Measurements from ENCODE around the gene USP24.
"Not testable (repeated sequence)": the region's sequence is repeated elsewhere in the genome, so short reads cannot be mapped to it uniquely, and the experiment has no call there.

Gene USP24

DNA sequence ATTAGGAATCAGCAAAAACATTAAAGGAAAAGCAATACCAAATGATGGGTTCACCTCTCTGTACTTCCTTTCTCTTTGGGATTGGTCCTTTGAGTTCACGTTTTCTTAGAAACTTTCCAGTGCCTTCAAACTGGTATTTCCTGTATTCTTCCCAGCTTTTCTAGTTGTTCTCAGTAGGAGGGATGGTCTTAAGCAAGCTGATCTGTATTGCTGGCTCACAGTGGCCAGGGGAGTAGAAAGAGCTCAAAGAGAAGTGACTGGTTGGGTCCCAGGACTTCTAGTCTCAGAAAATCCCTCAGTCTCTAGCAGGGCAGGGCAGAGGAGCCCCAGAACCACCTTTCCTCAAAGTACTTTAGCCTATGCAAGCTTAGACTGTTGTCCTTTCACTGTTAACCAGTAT is 10.1 kb upstream of the USP24 start:
- FAIRE-seq, result no peak

DNA sequence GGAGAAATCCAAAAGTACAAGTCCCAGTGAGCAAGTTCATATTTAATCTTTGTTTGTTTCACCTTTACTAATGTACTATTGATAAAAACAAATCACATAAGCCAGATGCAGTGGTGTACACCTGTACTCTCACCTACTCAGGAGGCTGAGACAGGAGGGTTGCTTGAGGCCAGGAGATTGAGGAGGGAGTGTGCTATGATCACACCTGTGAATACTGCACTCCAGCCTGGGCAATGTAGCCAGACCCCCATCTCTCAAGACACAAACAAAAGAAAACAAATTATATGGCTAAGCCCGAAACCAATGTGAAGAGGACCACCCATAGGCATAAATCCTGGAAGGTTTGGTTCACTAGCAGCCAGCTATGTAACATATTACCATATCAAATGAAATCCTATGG is 9.6 kb upstream of the USP24 start:
- FAIRE-seq, result no peak

DNA sequence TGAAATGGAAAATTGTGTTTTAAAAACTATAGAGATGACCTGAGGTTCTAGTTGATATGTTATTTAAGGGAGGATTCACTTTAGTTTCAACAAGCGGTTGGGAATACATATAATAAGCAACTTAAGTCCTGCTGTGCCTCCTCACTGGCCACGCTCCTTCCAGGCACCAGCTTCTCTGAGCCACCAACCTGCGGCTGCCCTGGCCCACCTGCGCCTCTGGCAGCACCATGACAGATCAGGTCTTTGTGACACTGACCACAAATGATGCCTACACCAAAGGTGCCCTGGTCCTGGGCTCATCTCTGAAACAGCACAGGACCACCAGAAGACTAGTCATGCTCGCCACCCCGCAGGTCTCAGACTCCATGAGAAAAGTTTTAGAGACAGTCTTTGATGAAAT is 7.0 kb upstream of the USP24 start:
- no peak for FAIRE-seq

DNA sequence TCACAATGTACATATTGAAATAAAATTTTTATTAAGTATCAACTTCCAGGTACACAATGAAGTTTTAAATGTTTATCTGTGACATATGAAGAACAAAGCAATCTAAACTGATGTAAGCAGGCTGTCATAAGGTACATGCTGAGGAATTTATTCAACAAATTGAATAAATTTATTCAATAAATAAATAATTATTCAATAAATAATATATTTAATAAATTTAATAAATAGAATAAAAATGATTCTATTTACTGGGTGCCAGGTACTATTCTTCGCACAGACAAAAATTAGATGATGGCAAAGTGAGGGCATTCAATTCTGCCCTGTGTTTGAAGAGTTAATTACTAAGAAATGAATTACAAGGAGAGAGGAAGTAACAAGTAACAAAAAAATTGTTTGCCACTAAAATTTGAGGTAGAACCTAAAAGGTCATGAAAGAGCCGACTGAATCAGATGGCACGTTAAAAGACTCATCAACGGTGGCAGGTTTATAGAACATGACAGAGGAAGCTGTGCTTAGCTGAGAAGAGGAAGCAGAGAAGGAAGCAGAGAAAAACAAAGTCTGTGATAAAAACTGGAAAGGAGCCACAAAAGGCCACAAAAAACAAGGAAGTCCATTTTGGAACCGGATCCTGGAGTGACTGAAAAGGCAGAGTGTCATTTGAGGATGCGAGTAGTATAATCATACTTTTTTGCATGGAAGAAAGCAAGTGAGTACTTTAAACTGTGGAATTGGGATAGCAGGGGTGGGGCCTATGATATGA is 2.2 kb upstream of the USP24 start:
- FAIRE-seq, result no peak

DNA sequence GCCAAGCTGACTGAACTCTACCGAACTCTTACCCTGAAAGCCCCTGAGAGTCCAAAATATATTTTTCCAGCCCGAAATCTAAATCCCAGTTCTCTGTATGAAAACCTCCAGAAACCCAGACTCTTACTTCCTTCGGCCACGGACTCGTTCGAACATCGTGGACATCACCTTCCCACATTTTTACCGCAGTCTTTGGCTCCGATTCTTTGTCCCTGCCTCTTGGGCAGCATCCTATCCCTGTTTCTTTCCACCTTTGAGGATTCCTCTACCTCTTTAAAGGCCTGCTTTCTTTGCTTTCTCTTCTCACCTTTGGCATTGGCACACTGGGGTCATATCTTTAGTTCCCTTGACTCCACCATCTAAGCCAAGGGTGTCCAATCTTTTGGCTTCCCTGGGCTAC is 932 bp upstream of the USP24 start:
- no peak for FAIRE-seq

DNA sequence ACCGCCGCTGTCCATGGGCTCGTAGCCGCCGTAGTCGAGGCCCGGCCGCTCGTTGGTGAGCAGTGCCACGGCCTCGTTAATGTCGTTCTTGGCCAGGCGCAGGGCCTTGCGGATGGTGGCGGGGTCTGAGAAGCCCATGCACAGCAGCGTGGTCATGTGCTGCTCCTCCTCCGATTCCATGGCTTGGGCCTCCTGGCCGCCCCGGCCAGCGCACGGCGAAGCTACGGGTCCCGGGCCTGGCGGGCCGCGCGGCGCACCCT is 300 bp downstream of the USP24 start:
- no peak for FAIRE-seq

DNA sequence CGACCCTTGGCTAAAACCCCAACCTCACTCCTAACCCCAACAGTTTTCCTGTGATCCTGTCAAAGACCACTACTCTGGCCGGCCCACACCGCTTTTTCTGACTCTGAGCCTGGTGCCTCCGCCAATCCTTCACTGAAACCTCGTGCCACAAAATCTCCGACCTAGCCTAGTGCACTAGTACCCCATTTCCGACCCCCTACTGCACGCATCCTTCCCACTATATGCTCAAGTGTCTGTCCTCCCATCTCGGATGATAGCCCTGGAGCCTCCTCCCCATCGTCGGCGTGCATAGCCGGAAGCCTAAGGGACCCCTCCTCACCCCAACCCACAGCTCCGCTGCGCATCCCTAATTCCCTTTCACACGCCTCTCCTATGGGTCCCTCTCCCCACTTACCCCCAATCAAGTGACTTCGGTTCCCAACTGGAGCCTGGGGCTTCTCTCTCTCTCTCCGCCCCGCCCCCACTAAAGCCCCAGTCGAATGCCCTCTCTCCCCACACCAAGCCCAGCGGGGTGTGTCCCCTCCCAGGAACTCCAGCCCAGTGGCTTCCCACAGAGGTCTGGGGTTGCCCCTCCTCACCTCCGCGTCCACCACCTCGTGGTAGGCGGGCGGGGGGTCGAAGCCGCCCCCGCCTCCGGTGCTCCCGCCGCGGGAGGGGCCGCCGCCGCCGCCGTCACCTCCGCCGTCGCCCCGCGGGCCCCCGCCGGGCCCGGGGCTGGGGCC is 791 bp downstream of the USP24 start:
- no peak for FAIRE-seq

DNA sequence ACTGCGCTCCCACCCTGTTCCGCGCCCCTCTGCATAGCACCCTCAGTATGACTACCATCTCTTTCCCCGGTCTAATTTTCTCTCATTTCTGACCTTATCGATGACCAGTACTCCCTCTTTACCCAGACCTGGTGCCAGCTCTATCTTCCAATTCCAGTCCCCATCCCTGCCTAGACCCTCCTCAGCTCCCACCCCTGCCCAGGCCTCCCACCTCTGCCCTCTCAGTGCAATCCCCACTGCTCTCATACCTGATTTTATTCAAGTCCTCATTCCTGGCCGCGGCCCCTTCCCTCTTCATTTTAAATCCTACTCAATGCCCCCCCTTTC is 1.3 kb downstream of the USP24 start:
- FAIRE-seq, result no peak

DNA sequence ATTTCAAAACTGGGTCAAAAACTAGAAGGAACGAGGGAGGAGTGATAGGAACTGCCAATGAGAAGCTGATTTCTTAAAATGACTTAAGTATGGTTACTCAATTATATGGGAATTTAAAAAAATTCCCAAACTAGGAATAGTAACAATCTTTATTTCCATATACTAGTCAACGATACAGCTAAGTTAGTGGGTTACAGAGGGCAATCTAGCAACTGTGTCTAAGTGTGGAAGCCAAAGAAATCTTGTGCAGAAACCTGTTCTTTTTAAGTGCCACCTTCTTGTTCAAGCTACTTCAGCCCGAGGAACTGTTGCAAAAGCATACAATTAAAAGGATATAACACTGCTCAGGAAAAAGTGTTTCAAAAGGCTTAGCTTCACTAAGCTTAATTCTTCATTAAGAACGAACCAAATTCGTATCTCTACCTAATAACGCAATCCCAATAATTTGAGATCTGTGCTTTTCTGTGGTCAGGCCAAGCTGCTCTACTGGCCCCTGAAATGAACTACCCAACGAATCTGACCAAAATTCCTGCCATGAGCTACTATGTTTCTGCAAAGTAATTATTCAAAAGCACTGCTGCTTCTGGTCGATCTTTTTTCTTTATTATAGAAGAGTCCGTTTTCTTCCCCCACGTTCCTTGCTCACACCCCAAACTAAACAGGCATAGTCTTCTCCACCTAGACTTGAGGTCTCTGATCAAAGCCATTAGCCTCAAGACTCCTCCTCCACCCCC is 1.8 kb downstream of the USP24 start:
- FAIRE-seq, result no peak

DNA sequence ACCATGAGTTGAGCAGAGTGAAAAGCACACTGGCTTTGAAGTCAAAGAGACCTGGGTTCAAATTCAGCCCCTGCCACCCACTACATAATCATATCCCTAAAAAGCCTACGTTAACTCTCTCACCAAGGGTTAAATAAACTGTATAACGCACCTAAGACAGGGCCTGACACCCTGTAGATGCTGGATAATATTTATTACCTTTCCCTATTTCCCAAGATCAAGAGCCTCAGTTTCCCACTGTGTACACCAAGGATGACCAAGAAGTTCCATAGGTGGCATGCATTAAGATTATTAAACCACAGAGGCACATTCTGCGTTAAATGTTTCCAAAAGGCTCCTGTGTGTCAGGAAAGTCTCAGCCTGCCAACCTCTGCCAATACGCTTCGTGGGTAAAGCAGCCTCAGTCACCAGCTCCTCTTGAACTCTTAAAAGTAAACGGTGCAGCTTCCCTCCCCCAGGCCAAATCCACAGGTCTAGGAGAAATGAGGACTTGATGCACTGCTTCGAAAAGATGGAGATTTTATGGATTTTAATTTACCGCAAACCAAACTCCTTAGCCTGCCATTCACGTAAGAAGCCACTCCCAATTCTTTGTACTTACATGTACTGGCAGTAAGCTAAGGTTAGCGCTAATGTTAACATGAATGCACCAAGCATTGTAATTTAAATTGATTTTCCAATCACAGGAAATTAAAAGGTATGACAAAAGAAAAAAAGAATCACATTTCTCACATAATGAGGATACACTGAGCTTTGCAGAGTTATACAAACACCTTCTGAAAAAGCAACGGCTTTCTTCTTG is 2.6 kb downstream of the USP24 start:
- no peak for FAIRE-seq

DNA sequence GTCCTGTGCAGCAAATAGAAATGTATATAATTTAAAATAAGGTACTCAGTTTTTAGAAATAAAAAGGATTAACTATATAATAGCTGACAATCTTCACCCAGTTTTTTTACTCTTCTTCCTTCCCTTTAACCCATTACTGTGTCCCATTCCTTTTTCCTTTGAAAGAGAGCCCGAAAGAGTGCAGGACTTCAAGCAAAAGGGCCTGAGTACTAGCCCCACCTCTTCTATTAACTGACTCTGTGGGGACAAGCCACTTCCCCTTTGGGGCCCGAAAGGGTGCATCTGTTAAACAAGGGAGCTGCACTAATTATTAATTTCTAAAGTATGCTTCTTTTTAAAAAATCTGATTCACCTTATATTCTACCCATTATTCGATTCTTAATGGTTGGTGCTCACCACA is 3.3 kb downstream of the USP24 start:
- FAIRE-seq, result no peak

DNA sequence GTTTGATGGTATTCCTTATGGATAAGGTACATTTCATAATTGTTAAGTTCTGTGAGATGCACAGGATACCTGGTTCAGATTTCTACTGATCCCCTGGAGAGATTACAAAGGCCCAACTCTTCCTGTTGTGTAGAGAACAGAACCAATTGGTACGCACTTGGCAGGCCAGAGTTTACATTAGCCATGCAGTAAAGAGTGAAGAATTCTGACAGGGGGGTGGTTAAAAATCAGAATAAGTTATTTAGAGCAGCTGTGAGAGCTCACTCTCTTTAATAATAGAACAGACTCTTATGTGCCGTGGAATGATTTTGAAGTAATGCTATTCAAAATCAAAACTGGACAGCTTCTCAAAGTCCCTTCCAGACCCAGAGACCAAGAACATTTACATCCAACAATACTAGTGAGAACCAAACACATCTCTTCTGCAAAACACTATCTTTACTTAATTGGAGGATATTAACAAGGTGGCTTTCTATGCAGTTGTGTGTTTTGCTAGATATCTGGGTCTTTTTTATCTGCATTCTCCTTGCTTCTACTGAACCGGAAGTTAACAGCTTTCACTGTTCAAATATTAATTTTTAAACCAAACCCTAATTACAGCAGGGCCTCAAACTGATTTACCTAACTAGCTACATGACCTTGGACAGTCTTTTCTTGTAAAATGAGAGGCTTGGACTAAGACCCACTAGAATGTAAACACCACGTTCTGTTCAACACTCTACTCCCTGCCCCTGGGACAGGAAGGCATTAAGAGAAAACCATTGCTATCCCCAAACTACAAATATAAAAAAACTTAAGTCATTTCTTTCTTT is 4.0 kb downstream of the USP24 start:
- no peak for FAIRE-seq

DNA sequence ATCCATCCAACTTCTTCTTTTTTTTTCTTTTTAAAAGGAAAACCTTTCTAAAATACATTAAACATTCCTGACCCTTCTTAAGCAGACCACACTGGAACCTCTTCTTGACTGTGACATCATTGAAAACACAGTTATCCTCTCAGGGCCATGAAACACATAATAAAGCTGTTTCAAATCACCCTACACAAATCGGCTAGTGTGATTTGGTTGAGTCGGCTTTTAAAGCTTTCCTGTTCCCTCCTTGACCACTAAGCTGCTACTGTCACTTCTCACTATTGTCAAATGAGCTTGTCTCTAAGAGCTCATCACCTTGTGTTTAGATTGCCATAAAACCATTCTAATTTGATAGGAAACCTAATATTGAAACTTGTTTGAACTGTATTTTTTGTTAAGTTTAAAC is 5.9 kb downstream of the USP24 start:
- no peak for FAIRE-seq

DNA sequence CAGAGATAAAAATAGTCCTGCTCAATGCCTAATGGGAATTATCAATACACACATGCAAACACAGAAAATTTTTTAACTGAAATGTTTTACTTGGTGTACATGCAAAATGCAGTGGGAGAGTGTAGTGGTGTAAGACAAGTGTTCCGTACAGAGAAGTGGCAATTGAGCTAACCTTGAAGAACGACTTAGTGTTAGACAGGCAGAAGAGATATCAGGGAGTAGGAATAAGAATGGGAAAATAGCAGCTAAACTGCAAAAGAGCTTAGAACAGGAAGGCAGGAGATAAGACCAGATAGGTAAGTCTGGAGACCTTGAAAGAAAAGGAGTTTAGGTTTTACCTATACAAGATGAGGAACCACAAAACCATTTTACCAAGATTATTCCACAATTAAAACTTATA is 9.0 kb downstream of the USP24 start:
- FAIRE-seq, result no peak

DNA sequence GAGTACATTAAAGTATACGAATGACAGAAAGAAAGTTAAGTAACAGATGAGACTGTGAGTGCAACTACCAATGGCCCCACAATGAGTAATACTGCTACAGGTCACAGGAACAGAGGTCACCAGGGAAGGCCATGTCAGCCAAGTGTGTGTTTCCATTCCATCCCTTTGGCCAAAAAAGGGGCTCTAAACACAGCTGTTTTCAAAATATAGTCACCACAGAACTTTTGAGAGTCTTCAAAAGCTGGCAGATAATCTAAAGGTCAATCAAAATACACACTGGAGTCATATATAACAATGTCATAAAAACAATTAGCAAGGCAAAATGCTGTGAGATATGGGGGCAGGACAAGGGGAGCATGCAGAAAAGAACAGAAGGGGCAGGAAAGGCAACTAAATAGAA is 10.2 kb downstream of the USP24 start:
- no peak for FAIRE-seq

DNA sequence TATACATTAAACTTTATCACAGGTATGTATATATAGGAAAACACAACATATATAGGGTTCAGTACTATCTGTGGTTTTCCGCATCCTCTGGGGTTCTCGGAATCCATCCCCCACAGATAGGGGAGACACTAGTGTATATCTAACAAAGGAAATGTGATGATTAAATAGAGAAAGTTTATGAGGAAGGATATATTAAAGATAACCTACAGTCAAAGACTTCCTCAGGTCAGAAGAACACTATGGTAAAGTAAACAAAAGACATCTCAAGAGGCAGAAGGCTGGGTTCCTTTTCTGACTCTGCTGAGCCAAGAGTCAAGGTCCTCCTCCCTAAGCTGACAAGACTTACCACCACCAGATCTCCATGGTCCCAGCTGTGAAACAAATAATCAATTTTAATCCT is 12.1 kb downstream of the USP24 start:
- FAIRE-seq, result no peak

DNA sequence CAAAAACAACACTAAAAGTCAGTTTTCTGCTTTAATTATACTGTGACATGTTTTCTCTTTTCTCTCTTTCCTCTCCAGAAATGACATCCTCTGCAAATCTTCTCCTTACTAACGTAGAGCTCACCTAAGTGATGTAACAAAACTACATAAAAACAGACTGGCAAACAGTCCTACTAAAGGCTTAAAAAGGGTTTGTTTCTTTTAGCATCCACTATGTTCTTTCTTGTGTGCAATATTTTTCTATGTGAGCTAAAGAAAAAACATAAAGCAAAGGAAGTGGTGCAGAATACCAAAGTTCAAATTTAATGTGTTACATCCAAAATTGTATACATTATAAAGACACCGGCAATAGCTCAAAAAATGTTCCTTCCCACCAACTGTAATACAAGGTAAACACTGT is 14.5 kb downstream of the USP24 start:
- FAIRE-seq, result no peak

DNA sequence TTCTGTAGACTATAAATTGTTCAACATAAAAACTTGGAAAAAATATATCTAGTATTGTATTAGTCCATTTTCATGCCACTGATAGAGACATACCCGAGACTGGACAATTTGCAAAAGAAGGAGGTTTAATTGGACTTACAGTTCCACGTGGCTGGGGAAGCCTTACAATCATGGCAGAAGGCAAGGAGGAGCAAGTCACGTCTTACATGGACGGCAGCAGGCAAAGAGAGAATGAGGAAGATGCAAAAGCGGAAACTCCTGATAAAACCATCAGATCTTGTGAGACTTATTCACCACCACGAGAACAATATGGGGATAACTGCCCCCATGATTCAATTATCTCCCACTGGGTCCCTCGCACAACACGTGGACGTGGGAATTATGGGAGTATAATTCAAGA is 15.4 kb downstream of the USP24 start:
- FAIRE-seq, result not testable (repeated sequence)

DNA sequence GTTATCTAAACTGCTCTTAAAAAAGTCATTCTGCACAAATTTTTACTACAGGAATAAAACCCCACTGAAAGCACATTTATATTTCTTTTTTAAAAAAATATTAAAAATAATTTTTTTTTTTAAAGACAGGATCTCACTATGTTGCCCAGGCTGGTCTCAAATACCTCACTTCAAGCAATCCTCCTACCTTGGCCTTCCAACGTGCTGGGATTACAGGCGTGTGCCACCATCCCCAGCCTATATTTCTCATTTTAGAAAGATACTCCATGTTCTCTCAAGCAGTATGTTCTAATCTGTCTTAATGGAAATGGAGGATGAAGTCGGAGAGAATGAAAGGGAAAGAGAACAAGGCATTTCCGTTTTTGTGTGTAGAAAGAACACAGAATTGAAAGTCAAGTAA is 17.1 kb downstream of the USP24 start:
- no peak for FAIRE-seq

DNA sequence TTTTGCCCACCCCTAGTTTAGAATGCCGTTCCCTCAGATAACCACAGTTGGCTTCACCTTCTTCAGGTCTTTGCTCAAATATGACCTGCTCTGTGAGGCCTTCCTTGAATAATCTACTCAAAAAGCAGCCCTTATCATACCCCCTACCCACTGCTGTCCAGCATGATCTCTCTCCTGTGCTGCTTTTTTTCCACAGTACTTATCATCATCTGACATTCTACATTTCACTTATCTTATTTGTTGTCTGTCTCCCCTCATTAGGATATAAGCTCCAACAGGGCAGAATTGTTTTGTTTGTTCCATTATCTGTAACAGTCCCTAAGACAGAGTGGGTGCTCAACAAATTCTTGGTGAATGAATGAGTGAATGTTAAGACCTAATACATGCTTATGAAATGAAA is 18.1 kb downstream of the USP24 start:
- no peak for FAIRE-seq

DNA sequence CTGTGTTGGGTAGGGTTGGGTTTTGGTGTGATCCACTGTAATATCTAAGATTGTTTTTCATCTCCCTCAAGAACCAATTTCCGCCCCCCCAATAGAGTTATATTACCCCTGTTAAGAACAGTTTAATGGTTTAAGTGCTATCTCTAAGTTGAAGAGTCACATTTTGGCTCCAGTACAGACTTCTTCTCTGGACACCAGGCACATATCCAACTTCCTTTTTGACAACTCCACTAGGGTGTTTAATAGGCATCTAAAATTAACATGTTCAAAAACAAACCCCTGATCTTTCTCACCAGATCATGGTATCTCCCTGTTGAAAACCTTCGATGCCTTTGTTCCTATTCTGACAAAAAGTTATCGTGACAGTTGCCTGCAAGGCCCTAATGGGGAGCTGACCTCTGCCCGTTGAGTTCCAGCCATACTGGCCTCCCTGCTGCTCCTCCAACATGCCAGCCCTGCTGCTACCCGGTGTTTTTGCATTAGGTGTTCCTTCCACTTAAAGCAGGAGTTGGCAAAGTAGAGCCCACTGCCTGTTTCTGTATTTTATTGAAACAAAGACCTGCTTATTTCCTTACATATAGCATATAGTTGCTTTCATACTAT is 18.6 kb downstream of the USP24 start:
- FAIRE-seq, result no peak

DNA sequence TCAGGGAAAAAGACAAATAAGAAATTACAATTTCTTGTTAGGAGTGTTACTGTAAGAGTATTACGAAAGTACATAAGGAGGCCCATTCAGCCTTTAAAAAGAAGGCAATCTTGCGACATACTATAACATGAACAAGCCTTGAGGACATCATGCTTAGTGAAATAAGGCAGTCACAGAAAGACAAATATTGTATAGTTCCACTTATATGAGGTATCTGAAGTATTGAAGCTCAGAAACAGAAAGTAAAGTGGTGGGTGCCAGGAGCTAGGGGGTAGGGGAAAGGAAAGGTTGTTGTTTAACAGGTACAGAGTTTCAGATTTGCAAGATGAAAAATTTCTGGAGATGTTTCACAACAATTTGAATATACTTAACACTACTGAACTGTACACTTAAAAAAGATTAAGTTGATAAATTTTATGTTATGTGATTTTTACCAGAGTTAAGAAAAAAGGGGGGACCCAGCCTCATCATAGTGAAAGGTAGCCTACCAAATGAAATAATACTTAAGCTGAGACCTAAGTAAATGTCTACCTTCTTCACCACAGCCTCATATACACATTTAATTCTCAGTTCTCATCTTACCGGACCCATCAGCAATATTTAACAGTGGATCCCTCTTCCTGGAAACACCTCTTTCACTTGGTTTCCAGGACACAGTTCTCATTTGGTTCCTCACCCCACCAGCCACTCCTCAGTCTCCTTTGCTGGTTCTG is 19.5 kb downstream of the USP24 start:
- no peak for FAIRE-seq
